Caco-2 (cell line): Measurements from ENCODE around the gene RELCH. TPM values are rescaled to one million over a fixed set of nuclear protein-coding genes. Genes with fewer than 3 reads are reported as not detected.

Experiments
- BruUV-seq: library from RNA; stranded (reverse); fragments of 400-500 nt; replicated peaks from 2 replicates; lab custom pipeline; 2021; lab: Mats Ljungman, UMichigan
- CTCF ChIA-PET: fragments of 300-600 bp; sonication (Branson Sonifier 250); formaldehyde crosslinking; loops from one replicate; lab custom pipeline; 2022; ENCODE audit warnings: antibody characterized with exemption; lab: Charles Lee
- POLR2A ChIA-PET: fragments of 300-600 bp; sonication (Branson Sonifier 250); formaldehyde crosslinking; loops from one replicate; lab custom pipeline; 2022; ENCODE audit warnings: antibody characterized with exemption; lab: Charles Lee
- DNase-seq, 2 experiments: peaks; one replicate each; pipeline versions ENCODE4 v3.0.0 to v3.0.0-alpha.2; 2020 to 2022
- H3K27me3 ChIP-seq: replicated peaks from 2 replicates; pipeline ENCODE4 v1.6.0; 2011; ENCODE audit warnings: low read length; ENCODE audit not compliant: control insufficient read depth, insufficient read depth
- H3K36me3 ChIP-seq: 2 replicates; pipeline ENCODE4 v1.5.1; 2011; ENCODE audit warnings: low read length; ENCODE audit not compliant: control insufficient read depth, insufficient read depth
- H3K4me1 ChIP-seq: fragments of 250-450 bp; sonication (Bioruptor Pico); 2 replicates; pipeline ENCODE4 v1.5.1; 2020; ENCODE audit warnings: mild to moderate bottlenecking
- H3K4me3 ChIP-seq: 2 replicates; pipeline ENCODE4 v1.5.1; 2011; ENCODE audit warnings: low read depth, mild to moderate bottlenecking, control low read depth, low read length
- H3K9me3 ChIP-seq: fragments of 250-450 bp; sonication (Bioruptor Pico); 2 replicates; pipeline ENCODE4 v1.5.1; 2020; ENCODE audit warnings: mild to moderate bottlenecking, moderate library complexity
- H3K27ac Mint-ChIP-seq: one replicate; pipeline ENCODE4 v1.8.0; 2022; ENCODE audit warnings: mixed read lengths; ENCODE audit not compliant: unreplicated experiment
- H3K27me3 Mint-ChIP-seq: one replicate; pipeline ENCODE4 v1.8.0; 2022; ENCODE audit warnings: mixed read lengths; ENCODE audit not compliant: insufficient read depth, unreplicated experiment
- H3K36me3 Mint-ChIP-seq: one replicate; pipeline ENCODE4 v1.8.0; 2022; ENCODE audit warnings: mild to moderate bottlenecking, mixed read lengths; ENCODE audit not compliant: insufficient read depth, unreplicated experiment
- H3K4me1 Mint-ChIP-seq: one replicate; pipeline ENCODE4 v1.8.0; 2022; ENCODE audit warnings: low read depth, mixed read lengths; ENCODE audit not compliant: unreplicated experiment
- H3K4me3 Mint-ChIP-seq: one replicate; pipeline ENCODE4 v1.8.0; 2022; ENCODE audit warnings: mild to moderate bottlenecking, moderate library complexity, mixed read lengths; ENCODE audit not compliant: unreplicated experiment
- H3K9me3 Mint-ChIP-seq: one replicate; pipeline ENCODE4 v1.8.0; 2022; ENCODE audit warnings: mixed read lengths; ENCODE audit not compliant: unreplicated experiment
- intact Hi-C: fragments of 100-400 bp; cut with micrococcal nuclease; formaldehyde crosslinking; loops from one replicate; pipeline ENCODE4 v1.10.0; 2022; ENCODE audit not compliant: unreplicated experiment
- total RNA-seq: library from RNA; stranded (reverse); gene quantifications from 2 replicates; pipeline ENCODE4 v1.2.3, GENCODE V29; 2022
- TF ChIP-seq, protein P1 (sequence below), 2 experiments: fragments of 200-600 bp in 1 of 2; IDR thresholded peaks; 1 replicate in 1 of 2; 2 replicates in 1 of 2; pipeline versions ENCODE4 v1.5.1 to v1.8.0; 2011 to 2022; ENCODE audit warnings: antibody characterized with exemption in 1 of 2, control low read depth in 1 of 2, inconsistent platforms in 1 of 2, low read depth in 1 of 2, low read length in 1 of 2, mild to moderate bottlenecking in 1 of 2, moderate library complexity in 1 of 2; ENCODE audit not compliant: insufficient read depth in 1 of 2, severe bottlenecking in 1 of 2, unreplicated experiment in 1 of 2

Gene RELCH
- total RNA-seq, 1 experiment from 2014 or later = 16.8 TPM

DNA sequence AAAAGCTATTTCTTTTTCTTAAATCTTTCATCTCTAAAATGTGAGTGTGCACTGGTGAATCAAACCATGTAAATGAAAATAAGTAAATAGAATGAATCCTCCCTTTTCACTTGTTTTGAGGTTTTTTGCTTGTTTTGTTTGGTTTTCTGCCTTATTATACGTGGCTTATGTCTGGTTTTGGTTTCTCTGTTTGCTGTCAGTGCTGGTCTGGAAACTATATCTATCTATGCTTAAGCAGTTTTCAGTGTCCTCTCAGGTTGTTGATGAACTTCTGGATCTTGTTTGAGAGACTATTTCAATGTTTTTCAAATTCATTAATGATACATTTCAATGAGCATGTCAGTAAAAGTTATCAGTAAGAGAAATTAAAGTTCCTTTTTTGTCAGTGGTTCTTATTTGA lies 90.0 kb downstream of the RELCH start:
- ChIA-PET POLR2A (no interaction called here), CTCF (interaction anchor here (0.6 kb wide), 1 partner anchor 309 kb away, joined by 3 read pairs; no protein-coding TSS in a partner anchor)
- no TSS peak for BruUV-seq
- Histone ChIP-seq H3K4me1 (no peaks in the 10 kb centered on the region), H3K4me3 (no peak overlapping the region), H3K27me3 (no peaks in the 10 kb centered on the region), H3K36me3 (no peaks in the 10 kb centered on the region), H3K9me3 (no peaks in the 10 kb centered on the region)
- no peak overlapping the region for H3K4me3 Mint-ChIP-seq
- peaks cover 6% of the 10 kb centered on the region for H3K36me3 Mint-ChIP-seq
- no peak for DNase-seq
- intact Hi-C loops = no loop called here
- H3K4me1 Mint-ChIP-seq = no peaks in the 10 kb centered on the region
- H3K27me3 Mint-ChIP-seq = no peaks in the 10 kb centered on the region
- no peak overlapping the region for H3K27ac Mint-ChIP-seq
- no peaks in the 10 kb centered on the region for H3K9me3 Mint-ChIP-seq
- TF ChIP-seq, protein P1, sequence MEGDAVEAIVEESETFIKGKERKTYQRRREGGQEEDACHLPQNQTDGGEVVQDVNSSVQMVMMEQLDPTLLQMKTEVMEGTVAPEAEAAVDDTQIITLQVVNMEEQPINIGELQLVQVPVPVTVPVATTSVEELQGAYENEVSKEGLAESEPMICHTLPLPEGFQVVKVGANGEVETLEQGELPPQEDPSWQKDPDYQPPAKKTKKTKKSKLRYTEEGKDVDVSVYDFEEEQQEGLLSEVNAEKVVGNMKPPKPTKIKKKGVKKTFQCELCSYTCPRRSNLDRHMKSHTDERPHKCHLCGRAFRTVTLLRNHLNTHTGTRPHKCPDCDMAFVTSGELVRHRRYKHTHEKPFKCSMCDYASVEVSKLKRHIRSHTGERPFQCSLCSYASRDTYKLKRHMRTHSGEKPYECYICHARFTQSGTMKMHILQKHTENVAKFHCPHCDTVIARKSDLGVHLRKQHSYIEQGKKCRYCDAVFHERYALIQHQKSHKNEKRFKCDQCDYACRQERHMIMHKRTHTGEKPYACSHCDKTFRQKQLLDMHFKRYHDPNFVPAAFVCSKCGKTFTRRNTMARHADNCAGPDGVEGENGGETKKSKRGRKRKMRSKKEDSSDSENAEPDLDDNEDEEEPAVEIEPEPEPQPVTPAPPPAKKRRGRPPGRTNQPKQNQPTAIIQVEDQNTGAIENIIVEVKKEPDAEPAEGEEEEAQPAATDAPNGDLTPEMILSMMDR (IDR thresholded peaks at IDR 0.05; ENCODE audit: insufficient read depth in 1 of 2, low read depth in 1 of 2, low read length in 1 of 2, severe bottlenecking in 1 of 2, unreplicated experiment in 1 of 2) = no peak

DNA sequence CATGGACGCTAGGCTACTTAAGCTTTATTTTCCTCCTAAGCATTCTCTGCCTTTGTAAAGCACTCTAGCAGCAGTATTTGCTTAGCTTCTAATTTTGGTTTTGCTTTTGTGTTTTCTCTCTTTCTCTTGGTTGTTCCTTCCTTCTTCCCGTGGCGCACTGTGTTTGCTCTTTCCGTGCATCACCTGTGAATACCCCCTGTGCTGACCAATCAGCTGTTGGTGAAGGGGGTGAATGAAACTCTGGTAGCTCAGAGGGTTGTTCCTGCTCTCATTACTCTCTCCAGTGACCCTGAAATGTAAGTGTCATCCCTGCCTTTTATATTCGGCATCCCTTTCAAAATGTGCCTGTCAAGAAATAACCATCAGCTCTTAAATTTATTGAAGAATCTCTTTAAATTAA lies 92.5 kb downstream of the RELCH start:
- H3K4me3 ChIP-seq = no peak overlapping the region
- H3K36me3 Mint-ChIP-seq = peaks cover 6% of the 10 kb centered on the region
- ChIA-PET POLR2A (no interaction called here), CTCF (no interaction called here)
- TF ChIP-seq, protein P1 (IDR thresholded peaks at IDR 0.05; ENCODE audit: insufficient read depth in 1 of 2, low read depth in 1 of 2, low read length in 1 of 2, severe bottlenecking in 1 of 2, unreplicated experiment in 1 of 2) = no peak
- H3K27me3 Mint-ChIP-seq = no peaks in the 10 kb centered on the region
- no peaks in the 10 kb centered on the region for H3K9me3 Mint-ChIP-seq
- no peaks in the 10 kb centered on the region for H3K4me1 Mint-ChIP-seq
- no peaks in the 10 kb centered on the region for H3K36me3 ChIP-seq
- H3K27ac Mint-ChIP-seq = no peak overlapping the region
- H3K4me3 Mint-ChIP-seq = no peak overlapping the region
- BruUV-seq = no TSS peak
- H3K27me3 ChIP-seq = no peaks in the 10 kb centered on the region
- intact Hi-C loops = no loop called here
- no peak for DNase-seq
- H3K9me3 ChIP-seq = no peaks in the 10 kb centered on the region
- no peaks in the 10 kb centered on the region for H3K4me1 ChIP-seq

DNA sequence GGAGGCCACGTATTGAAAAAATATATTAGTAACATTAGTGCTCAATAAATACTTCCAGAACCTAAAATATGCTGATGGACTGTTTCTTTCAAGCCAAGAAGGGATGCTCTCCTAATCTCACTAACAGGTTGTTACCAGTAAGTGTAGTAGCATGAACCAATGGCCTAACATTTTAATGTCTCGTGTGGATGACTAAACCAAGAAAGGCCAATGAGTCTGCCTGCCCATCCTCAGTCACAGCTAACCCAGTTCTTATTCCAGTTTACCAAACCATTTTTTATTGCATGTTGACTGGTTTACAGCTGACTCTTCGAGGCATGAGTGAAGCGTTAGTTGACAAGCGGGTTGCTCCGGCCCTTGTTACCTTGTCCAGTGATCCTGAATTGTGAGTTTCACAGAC lies 93.0 kb downstream of the RELCH start:
- H3K4me3 Mint-ChIP-seq = no peak overlapping the region
- Histone ChIP-seq H3K27me3 (no peaks in the 10 kb centered on the region), H3K9me3 (no peaks in the 10 kb centered on the region), H3K4me3 (no peak overlapping the region), H3K4me1 (no peaks in the 10 kb centered on the region), H3K36me3 (no peaks in the 10 kb centered on the region)
- H3K27me3 Mint-ChIP-seq = no peaks in the 10 kb centered on the region
- POLR2A ChIA-PET = no interaction called here
- no peaks in the 10 kb centered on the region for H3K4me1 Mint-ChIP-seq
- H3K27ac Mint-ChIP-seq = no peak overlapping the region
- CTCF ChIA-PET = no interaction called here
- H3K36me3 Mint-ChIP-seq = peaks cover 6% of the 10 kb centered on the region
- TF ChIP-seq, protein P1 (IDR thresholded peaks at IDR 0.05; ENCODE audit: insufficient read depth in 1 of 2, low read depth in 1 of 2, low read length in 1 of 2, severe bottlenecking in 1 of 2, unreplicated experiment in 1 of 2) = no peak
- DNase-seq = no peak
- BruUV-seq = no TSS peak
- intact Hi-C loops = no loop called here
- H3K9me3 Mint-ChIP-seq = no peaks in the 10 kb centered on the region
